Spinal cord (tissue), 10 donors: ENCODE data around the gene CHD2. TPM values are rescaled to one million over a fixed set of nuclear protein-coding genes. Genes with fewer than 3 reads are reported as not detected.

Source experiments
- DNase-seq, 6 donors: peaks; one replicate each; pipeline versions ENCODE4 v3.0.0 to v3.0.0-alpha.2; 2013 to 2015; ENCODE audit warnings: low spot score in 6 of 6, low read depth in 4 of 6
- H3K27ac ChIP-seq: one replicate; pipeline ENCODE4 v1.5.1; 2013; ENCODE audit warnings: low read depth, low read length, control low read depth
- H3K27me3 ChIP-seq: one replicate; pipeline ENCODE4 v1.6.1; 2013; ENCODE audit warnings: low read length; ENCODE audit not compliant: control insufficient read depth, insufficient read depth
- H3K36me3 ChIP-seq: one replicate; pipeline ENCODE4 v1.6.1; 2013; ENCODE audit warnings: low read length; ENCODE audit not compliant: control insufficient read depth, insufficient read depth
- H3K4me1 ChIP-seq: one replicate; pipeline ENCODE4 v1.6.1; 2013; ENCODE audit warnings: low read length; ENCODE audit not compliant: control insufficient read depth, insufficient read depth
- H3K4me3 ChIP-seq: one replicate; pipeline ENCODE4 v1.5.1; 2013; ENCODE audit warnings: low read depth, low read length, control low read depth
- H3K9me3 ChIP-seq: one replicate; pipeline ENCODE4 v1.6.1; 2013; ENCODE audit warnings: low read length; ENCODE audit not compliant: control insufficient read depth, insufficient read depth
- WGBS: methylation state at CpG from one replicate; pipeline ENCODE4 v1.1.5; 2013; ENCODE audit warnings: missing lambda C conversion rate; ENCODE audit not compliant: insufficient coverage; 5-methylcytosine and 5-hydroxymethylcytosine counted together
- polyA plus RNA-seq, 2 donors: library from polyadenylated mRNA; unstranded; fragments of 120-200 nt; gene quantifications; one replicate each; pipeline ENCODE4 v1.2.1, GENCODE V29; 2013; ENCODE audit not compliant: insufficient read length in 2 of 2
- total RNA-seq, 2 donors: library from RNA; depleted of rRNA in 1 of 2; stranded (reverse); fragments of 120-200 nt in 1 of 2; fragments of >200 nt in 1 of 2; gene quantifications; one replicate each; pipeline versions ENCODE4 v1.2.3 to v1.2.4, GENCODE V29; 2013 to 2014
- donor health status: healthy.

The CHD2 gene
- total and polyA plus RNA-seq, 4 donors, result 102 to 174 (median 105) TPM

GRCh38 chr15:92990031-92990430 is 89.9 kb downstream of the CHD2 start:
- no peaks in the 10 kb centered on the region for H3K4me1 ChIP-seq
- H3K36me3 ChIP-seq, result peaks cover 30% of the 10 kb centered on the region
- 37% methylated on average over 2 of the region's 2 CpGs for WGBS
- no peak overlapping the region for H3K4me3 ChIP-seq
- no peak overlapping the region for H3K27ac ChIP-seq
- H3K9me3 ChIP-seq, result no peaks in the 10 kb centered on the region
- H3K27me3 ChIP-seq, result no peaks in the 10 kb centered on the region
- no peak for DNase-seq

GRCh38 chr15:92992720-92993119 is 92.6 kb downstream of the CHD2 start:
- H3K4me3 ChIP-seq, result no peak overlapping the region
- no peaks in the 10 kb centered on the region for H3K9me3 ChIP-seq
- H3K36me3 ChIP-seq, result peaks cover 20% of the 10 kb centered on the region
- 92% methylated on average over 9 of the region's 9 CpGs for WGBS
- H3K4me1 ChIP-seq, result no peaks in the 10 kb centered on the region
- no peak for DNase-seq
- H3K27me3 ChIP-seq, result no peaks in the 10 kb centered on the region
- H3K27ac ChIP-seq, result no peak overlapping the region

GRCh38 chr15:92997821-92998220 is 97.7 kb downstream of the CHD2 start:
- 95% methylated on average over 3 of the region's 6 CpGs for WGBS
- H3K36me3 ChIP-seq, result peaks cover 36% of the 10 kb centered on the region
- H3K27ac ChIP-seq, result no peak overlapping the region

GRCh38 chr15:93001156-93001555 is 101.0 kb downstream of the CHD2 start:
- Histone ChIP-seq H3K36me3 (peaks cover 52% of the 10 kb centered on the region), H3K4me1 (no peaks in the 10 kb centered on the region), H3K9me3 (no peaks in the 10 kb centered on the region), H3K27ac (no peak overlapping the region), H3K4me3 (no peak overlapping the region), H3K27me3 (no peaks in the 10 kb centered on the region)
- DNase-seq, result no peak
- whole genome bisulfite sequencing, result 91% methylated on average over 6 of the region's 6 CpGs

More at GRCh38 chr15:92997821-92998220, 97.7 kb downstream of the CHD2 start:
- DNase-seq, result no peak
- Histone ChIP-seq H3K4me1 (no peaks in the 10 kb centered on the region), H3K27me3 (no peaks in the 10 kb centered on the region), H3K9me3 (no peaks in the 10 kb centered on the region), H3K4me3 (no peak overlapping the region)

GRCh38 chr15:93001881-93002280 is 101.8 kb downstream of the CHD2 start:
- H3K27me3 ChIP-seq, result no peaks in the 10 kb centered on the region
- H3K27ac ChIP-seq, result no peak overlapping the region
- no CpG with 5 or more reads among the region's 2 CpGs for WGBS
- DNase-seq, result no peak
- no peaks in the 10 kb centered on the region for H3K4me1 ChIP-seq
- peaks cover 53% of the 10 kb centered on the region for H3K36me3 ChIP-seq
- H3K9me3 ChIP-seq, result no peaks in the 10 kb centered on the region
- H3K4me3 ChIP-seq, result no peak overlapping the region

- WGBS, result 90% methylated on average over 2 of the region's 4 CpGs
These were observed 105.0 kb downstream of the CHD2 start for GRCh38 chr15:93005133-93005532.

GRCh38 chr15:93007994-93008393 is 107.9 kb downstream of the CHD2 start:
- Histone ChIP-seq H3K4me3 (no peak overlapping the region), H3K36me3 (peaks cover 53% of the 10 kb centered on the region), H3K4me1 (no peaks in the 10 kb centered on the region), H3K27ac (no peak overlapping the region), H3K9me3 (no peaks in the 10 kb centered on the region), H3K27me3 (no peaks in the 10 kb centered on the region)
- no peak for DNase-seq
- 91% methylated on average over 3 of the region's 3 CpGs for WGBS

More at GRCh38 chr15:93005133-93005532, 105.0 kb downstream of the CHD2 start:
- Histone ChIP-seq H3K27ac (no peak overlapping the region), H3K36me3 (peaks cover 48% of the 10 kb centered on the region), H3K4me1 (no peaks in the 10 kb centered on the region), H3K4me3 (no peak overlapping the region), H3K27me3 (no peaks in the 10 kb centered on the region), H3K9me3 (no peaks in the 10 kb centered on the region)
- no peak for DNase-seq

- H3K36me3 ChIP-seq, result peaks cover 61% of the 10 kb centered on the region
- no peak overlapping the region for H3K27ac ChIP-seq
- no peak for DNase-seq
- H3K9me3 ChIP-seq, result no peaks in the 10 kb centered on the region
- no CpG with 5 or more reads among the region's 1 CpG for WGBS
- H3K4me1 ChIP-seq, result no peaks in the 10 kb centered on the region
- no peak overlapping the region for H3K4me3 ChIP-seq
- no peaks in the 10 kb centered on the region for H3K27me3 ChIP-seq
These were observed 112.7 kb downstream of the CHD2 start for GRCh38 chr15:93012786-93013185.

GRCh38 chr15:93017526-93017925 is 117.4 kb downstream of the CHD2 start:
- Histone ChIP-seq H3K4me3 (no peak overlapping the region), H3K4me1 (no peaks in the 10 kb centered on the region), H3K9me3 (no peaks in the 10 kb centered on the region), H3K27me3 (no peaks in the 10 kb centered on the region), H3K27ac (no peak overlapping the region), H3K36me3 (peaks cover 49% of the 10 kb centered on the region)
- DNase-seq, result no peak
- 100% methylated on average over 2 of the region's 6 CpGs for WGBS

GRCh38 chr15:93018574-93018973 is 118.5 kb downstream of the CHD2 start:
- 59% methylated on average over 4 of the region's 4 CpGs for WGBS
- Histone ChIP-seq H3K27me3 (no peaks in the 10 kb centered on the region), H3K36me3 (peaks cover 45% of the 10 kb centered on the region), H3K4me1 (no peaks in the 10 kb centered on the region), H3K4me3 (no peak overlapping the region), H3K27ac (no peak overlapping the region), H3K9me3 (no peaks in the 10 kb centered on the region)
- peak in 1 of 6 donors; percentile 59 for DNase-seq
